ENCODE measurements around the gene SSBP2. TPM values are rescaled to one million over a fixed set of nuclear protein-coding genes. Genes with fewer than 3 reads are reported as not detected.

SSBP2 gene
- total RNA-seq = 10 to 100 TPM; 17.5 to 77.9 (median 20.9) TPM
- long read RNA-seq, donor 1, full-length matches to known transcripts = 34 of 49 reads
- long read RNA-seq, donor 1, partial matches to known transcripts = 3 of 49 reads
- long read RNA-seq, donor 1, other reads (novel, unspliced or antisense) = 12 of 49 reads
- long read RNA-seq, donor 2, full-length matches to known transcripts = 10 of 13 reads
- long read RNA-seq, donor 2, partial matches to known transcripts = 2 of 13 reads
- long read RNA-seq, donor 2, other reads (novel, unspliced or antisense) = 1 of 13 reads

DNA sequence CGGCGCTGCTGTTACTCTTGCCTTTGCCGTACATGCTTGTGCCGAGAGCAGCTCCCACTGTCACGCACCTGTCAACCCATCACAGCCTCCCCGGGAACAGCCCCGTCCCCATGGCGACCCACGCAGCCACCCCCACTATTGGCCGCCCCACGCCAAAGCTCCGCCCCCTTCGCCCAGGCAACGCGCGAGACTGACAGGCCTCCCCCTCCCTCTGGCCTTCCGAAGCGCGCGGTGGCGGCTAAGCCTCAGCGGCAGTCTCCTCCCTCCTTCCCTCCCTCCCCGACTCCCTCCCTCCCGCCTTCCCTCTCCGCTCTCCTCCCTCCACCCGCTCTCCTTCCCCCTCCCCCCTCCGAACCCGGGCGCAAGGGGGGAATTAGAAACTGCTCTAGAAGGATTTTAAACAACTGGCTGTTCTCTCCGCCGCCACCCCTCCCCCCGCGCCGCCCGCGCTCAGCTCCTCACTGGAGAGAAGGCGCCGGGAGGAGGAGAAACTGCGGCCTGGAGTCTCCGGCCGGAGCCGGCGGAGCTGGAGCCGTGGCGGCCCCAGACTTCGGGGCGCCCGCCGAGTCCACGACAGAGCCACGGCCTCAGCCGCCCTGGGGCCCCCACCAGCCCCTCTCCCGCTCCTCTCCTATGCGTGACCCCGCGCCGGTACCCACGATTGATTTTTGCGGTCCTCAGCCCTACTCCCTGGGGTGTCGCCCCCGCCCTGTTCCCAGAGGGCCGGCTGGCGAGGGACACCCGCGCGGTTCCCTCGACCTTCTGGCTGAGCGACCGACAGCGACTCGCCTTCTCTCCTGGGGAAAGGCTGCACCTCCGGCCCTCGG lies at the start of gene SSBP2:
Gene SSBP2 (minus strand): TSS at position 89 of the 827 bp plus-strand sequence. CDS start 55 bp downstream, at position 34.
- H3K36me3 ChIP-seq (ENCODE audit: low read depth) = no peaks in the 10 kb centered on the region
- no peak for TF ChIP-seq CTCF (IDR thresholded peaks at IDR 0.05)
- peaks cover 11% of the 10 kb centered on the region for H3K4me1 ChIP-seq (ENCODE audit: low read depth)
- ATAC-seq = peak; percentile 94
- H3K4me3 ChIP-seq = peak within 1 kb of the TSS; percentile 51
- H3K9me3 ChIP-seq = no peaks in the 10 kb centered on the region
- DNase-seq = peak; percentile 99 to 100 (median 100)
- intact Hi-C loops (cut with DNase I, micrococcal nuclease) = loop anchor here (2.0 to 5.0 kb wide), 2 partner anchors 100 to 101 kb away; no protein-coding TSS in a partner anchor

- Histone ChIP-seq H3K36me3 (ENCODE audit: low read depth) (no peaks in the 10 kb centered on the region), H3K4me1 (ENCODE audit: low read depth) (no peaks in the 10 kb centered on the region), H3K4me3 (no peak overlapping the region), H3K9me3 (no peaks in the 10 kb centered on the region)
- TF ChIP-seq CTCF (IDR thresholded peaks at IDR 0.05) = no peak
- intact Hi-C loops (cut with DNase I, micrococcal nuclease) = no loop called here
- ATAC-seq (no peak), DNase-seq (no peak)
Measured at GRCh38 chr5:81795666-81796065, 44.8 kb upstream of the SSBP2 start.

GRCh38 chr5:81794226-81794625 lies 43.3 kb upstream of the SSBP2 start:
- intact Hi-C loops (cut with DNase I, micrococcal nuclease) = no loop called here
- no peaks in the 10 kb centered on the region for H3K9me3 ChIP-seq
- no peak for ATAC-seq
- TF ChIP-seq CTCF (IDR thresholded peaks at IDR 0.05) = no peak
- H3K4me1 ChIP-seq (ENCODE audit: low read depth) = no peaks in the 10 kb centered on the region
- no peak for DNase-seq
- no peaks in the 10 kb centered on the region for H3K36me3 ChIP-seq (ENCODE audit: low read depth)
- H3K4me3 ChIP-seq = no peak overlapping the region

DNA sequence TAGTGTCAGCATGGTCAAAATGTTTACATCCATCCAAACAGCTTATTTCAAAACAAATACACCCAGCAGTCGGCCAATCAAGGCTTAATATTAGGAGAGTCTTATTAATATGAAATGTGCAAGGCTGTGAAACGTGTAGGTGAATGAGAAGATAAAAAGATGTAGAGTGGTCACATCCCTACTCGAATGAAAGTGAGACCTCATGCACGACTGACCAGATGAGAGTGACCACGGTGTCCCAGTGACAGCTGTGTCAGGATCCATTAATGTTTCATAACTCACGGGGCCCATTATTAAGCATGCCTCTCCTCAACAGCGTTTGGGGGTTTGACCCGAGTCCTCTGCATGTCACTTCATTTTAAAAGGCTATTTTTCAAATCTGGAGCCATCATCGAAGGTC lies 39.4 kb upstream of the SSBP2 start:
- no peak for ATAC-seq
- no peak for DNase-seq
- Histone ChIP-seq H3K4me1 (ENCODE audit: low read depth) (peaks cover 4% of the 10 kb centered on the region), H3K9me3 (no peaks in the 10 kb centered on the region), H3K4me3 (no peak overlapping the region), H3K36me3 (ENCODE audit: low read depth) (no peaks in the 10 kb centered on the region)
- no peak for TF ChIP-seq CTCF (IDR thresholded peaks at IDR 0.05)
- intact Hi-C loops (cut with DNase I, micrococcal nuclease) = no loop called here

DNA sequence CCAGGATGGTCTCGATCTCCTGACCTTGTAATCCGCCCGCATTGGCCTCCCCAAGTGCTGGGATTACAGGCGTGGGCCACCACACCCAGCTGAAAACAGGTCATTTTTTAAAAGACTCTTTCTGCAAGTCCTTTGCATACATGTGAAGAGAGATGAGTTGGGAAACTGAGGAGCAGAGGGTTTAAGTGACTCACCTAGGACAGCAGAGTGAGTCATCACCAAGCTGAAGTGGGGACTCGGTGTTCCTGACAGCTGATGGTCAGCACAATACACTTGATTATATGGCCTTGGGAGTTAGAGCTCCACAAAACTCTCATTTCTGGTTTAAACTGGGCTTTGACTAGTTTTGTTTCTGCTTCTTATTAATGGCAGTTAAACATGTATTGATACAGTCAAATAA lies 38.1 kb upstream of the SSBP2 start:
- TF ChIP-seq CTCF (IDR thresholded peaks at IDR 0.05) = no peak
- intact Hi-C loops (cut with DNase I, micrococcal nuclease) = no loop called here

More for the DNA sequence above, 38.1 kb upstream of the SSBP2 start:
- no peak for DNase-seq
- H3K36me3 ChIP-seq (ENCODE audit: low read depth) = no peaks in the 10 kb centered on the region
- no peak for ATAC-seq
- no peak overlapping the region for H3K4me3 ChIP-seq
- H3K4me1 ChIP-seq (ENCODE audit: low read depth) = peaks cover 4% of the 10 kb centered on the region
- no peaks in the 10 kb centered on the region for H3K9me3 ChIP-seq
